ENCODE data around the gene PSMB11. TPM values are rescaled to one million over a fixed set of nuclear protein-coding genes. Genes with fewer than 3 reads are reported as not detected.

Gene PSMB11
- total RNA-seq, 1 donor from 2014 or later, result not detected

DNA sequence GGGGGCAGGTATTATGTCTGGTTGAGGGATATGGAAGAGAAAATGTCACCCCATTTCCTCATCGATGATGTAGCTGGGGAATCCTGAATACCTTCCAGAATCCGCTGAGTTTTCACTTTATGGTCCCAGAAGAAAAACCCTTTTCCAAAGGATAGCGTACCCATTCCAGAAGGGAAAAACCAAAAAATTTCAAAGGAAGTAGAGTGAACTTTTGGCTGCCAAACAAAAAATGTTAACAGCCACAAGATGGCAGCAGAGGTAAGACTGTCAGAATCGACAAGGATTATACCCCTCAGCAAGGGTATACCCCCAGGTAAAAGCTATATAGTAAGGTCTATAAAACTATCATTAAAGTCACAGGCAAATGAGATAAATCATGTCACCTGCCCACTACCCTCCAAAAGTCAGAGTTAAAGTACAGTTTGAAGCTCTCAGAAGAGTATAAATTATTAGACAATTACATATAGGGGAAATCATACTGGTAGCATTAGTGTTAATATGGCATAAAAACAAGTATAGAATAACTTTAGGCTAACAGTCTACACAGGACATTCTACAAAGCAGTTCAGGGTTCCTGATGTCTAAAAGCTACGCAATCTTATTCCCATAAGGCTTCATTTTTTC lies 34.9 kb downstream of the PSMB11 start:
- DNase-seq (ENCODE audit: extremely low spot score in 2 of 2), result peak in 1 of 2 donors; percentile 16
- Histone ChIP-seq H3K4me3 (no peak overlapping the region), H3K27ac (peak overlapping the region; percentile 72), H3K36me3 (peaks cover 3 to 92% of the 10 kb centered on the region in 2 donors), H3K27me3 (no peaks in the 10 kb centered on the region), H3K9me3 (no peaks in the 10 kb centered on the region), H3K4me1 (peaks cover 47% of the 10 kb centered on the region)
- intact Hi-C loops (cut with DNase I), result no loop called here
- TF ChIP-seq CTCF (IDR thresholded peaks at IDR 0.05) (peak in 1 of 3 experiments; percentile 33), POLR2AphosphoS5 (IDR thresholded peaks at IDR 0.05; ENCODE audit: insufficient read depth in 1 of 2, low read depth in 1 of 2) (no peak), POLR2A (IDR thresholded peaks at IDR 0.05) (no peak)

DNA sequence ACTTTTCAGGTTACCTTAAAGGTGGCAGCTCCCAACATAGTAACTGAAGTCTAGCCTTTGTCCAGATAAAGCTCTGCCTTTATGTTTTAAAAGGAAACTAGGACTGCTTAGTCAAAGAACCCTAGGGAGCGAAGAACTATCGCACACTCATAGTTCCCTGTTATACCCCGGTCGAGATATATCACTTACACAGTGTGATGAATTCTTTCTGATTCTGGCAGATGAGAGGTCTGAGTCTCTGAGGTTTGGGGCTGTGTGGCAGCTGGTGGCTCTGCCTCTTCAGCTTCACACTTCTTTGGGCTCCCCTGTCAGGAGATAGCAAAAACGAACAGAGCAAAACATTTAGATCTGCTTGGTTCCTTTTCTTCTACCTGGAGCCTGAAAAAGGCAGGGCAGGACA lies 36.0 kb downstream of the PSMB11 start:
- intact Hi-C loops (cut with DNase I), result no loop called here
- Histone ChIP-seq H3K4me1 (peaks cover 36% of the 10 kb centered on the region), H3K27me3 (no peaks in the 10 kb centered on the region), H3K36me3 (peaks cover 3 to 90% of the 10 kb centered on the region in 2 donors), H3K9me3 (no peaks in the 10 kb centered on the region), H3K4me3 (no peak overlapping the region), H3K27ac (peak overlapping the region; percentile 72)
- TF ChIP-seq CTCF (IDR thresholded peaks at IDR 0.05) (no peak), POLR2AphosphoS5 (IDR thresholded peaks at IDR 0.05; ENCODE audit: insufficient read depth in 1 of 2, low read depth in 1 of 2) (no peak), POLR2A (IDR thresholded peaks at IDR 0.05) (no peak)
- DNase-seq (ENCODE audit: extremely low spot score in 2 of 2), result peak; percentile 16 to 78

GRCh38 chr14:23078692-23079116 lies 36.7 kb downstream of the PSMB11 start:
- intact Hi-C loops (cut with DNase I), result no loop called here
- Histone ChIP-seq H3K27ac (peak overlapping the region; percentile 72), H3K4me3 (no peak overlapping the region), H3K36me3 (peaks cover 3 to 91% of the 10 kb centered on the region in 2 donors), H3K9me3 (no peaks in the 10 kb centered on the region), H3K4me1 (peaks cover 31% of the 10 kb centered on the region), H3K27me3 (no peaks in the 10 kb centered on the region)
- TF ChIP-seq POLR2A (IDR thresholded peaks at IDR 0.05), result no peak
- TF ChIP-seq POLR2AphosphoS5 (IDR thresholded peaks at IDR 0.05; ENCODE audit: insufficient read depth in 1 of 2, low read depth in 1 of 2), result peak; percentile 39 to 88
- TF ChIP-seq CTCF (IDR thresholded peaks at IDR 0.05), result no peak
- DNase-seq (ENCODE audit: extremely low spot score in 2 of 2), result peak; percentile 94 to 96

- Histone ChIP-seq H3K27ac (peak overlapping the region; percentile 72), H3K27me3 (no peaks in the 10 kb centered on the region), H3K36me3 (peaks cover 3 to 90% of the 10 kb centered on the region in 2 donors), H3K4me1 (peaks cover 31% of the 10 kb centered on the region), H3K9me3 (no peaks in the 10 kb centered on the region), H3K4me3 (no peak overlapping the region)
- intact Hi-C loops (cut with DNase I), result no loop called here
- TF ChIP-seq POLR2A (IDR thresholded peaks at IDR 0.05) (no peak), POLR2AphosphoS5 (IDR thresholded peaks at IDR 0.05; ENCODE audit: insufficient read depth in 1 of 2, low read depth in 1 of 2) (no peak), CTCF (IDR thresholded peaks at IDR 0.05) (no peak)
- DNase-seq (ENCODE audit: extremely low spot score in 2 of 2), result no peak
These were observed 37.7 kb downstream of the PSMB11 start for GRCh38 chr14:23079716-23080115.

DNA sequence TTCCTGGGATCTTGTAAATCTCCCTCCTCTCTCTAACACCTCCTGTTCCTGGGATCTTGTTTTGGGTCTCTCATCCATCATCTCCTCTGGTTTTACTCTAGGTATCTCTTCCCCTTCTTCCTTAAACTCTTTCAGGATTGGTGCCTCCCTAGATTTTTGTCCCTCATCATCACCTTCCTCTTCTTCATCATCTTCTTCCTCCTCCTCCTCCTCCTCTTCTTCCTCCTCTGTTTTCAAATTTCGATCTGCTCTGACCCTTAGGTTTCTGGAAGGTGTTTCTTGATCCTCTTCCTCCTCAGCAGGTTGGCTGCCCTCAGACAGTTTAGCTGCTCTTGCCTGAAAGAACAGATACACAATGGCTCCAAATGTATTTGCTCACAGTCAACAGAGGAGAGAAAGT lies 38.5 kb downstream of the PSMB11 start:
- H3K27ac ChIP-seq, result peak overlapping the region; percentile 72
- no peak for DNase-seq (ENCODE audit: extremely low spot score in 2 of 2)
- H3K9me3 ChIP-seq, result no peaks in the 10 kb centered on the region
- peaks cover 31% of the 10 kb centered on the region for H3K4me1 ChIP-seq
- intact Hi-C loops (cut with DNase I), result no loop called here
- peaks cover 3 to 93% of the 10 kb centered on the region in 2 donors for H3K36me3 ChIP-seq
- no peaks in the 10 kb centered on the region for H3K27me3 ChIP-seq
- no peak for TF ChIP-seq POLR2A (IDR thresholded peaks at IDR 0.05)
- TF ChIP-seq POLR2AphosphoS5 (IDR thresholded peaks at IDR 0.05; ENCODE audit: insufficient read depth in 1 of 2, low read depth in 1 of 2), result no peak
- no peak for TF ChIP-seq CTCF (IDR thresholded peaks at IDR 0.05)
- H3K4me3 ChIP-seq, result no peak overlapping the region
